CD4-positive, alpha-beta T cell treated with Interleukin-4 for 1 hour (primary cell): ENCODE results near the gene NOP14.
"Not testable (repeated sequence)": the region's sequence is repeated elsewhere in the genome, so short reads cannot be mapped to it uniquely, and the experiment has no call there.

Experiments
- DNase-seq, 2 donors: peaks; one replicate each; pipeline ENCODE4 v3.0.0-alpha.2; 2020 to 2022

NOP14 gene

DNA sequence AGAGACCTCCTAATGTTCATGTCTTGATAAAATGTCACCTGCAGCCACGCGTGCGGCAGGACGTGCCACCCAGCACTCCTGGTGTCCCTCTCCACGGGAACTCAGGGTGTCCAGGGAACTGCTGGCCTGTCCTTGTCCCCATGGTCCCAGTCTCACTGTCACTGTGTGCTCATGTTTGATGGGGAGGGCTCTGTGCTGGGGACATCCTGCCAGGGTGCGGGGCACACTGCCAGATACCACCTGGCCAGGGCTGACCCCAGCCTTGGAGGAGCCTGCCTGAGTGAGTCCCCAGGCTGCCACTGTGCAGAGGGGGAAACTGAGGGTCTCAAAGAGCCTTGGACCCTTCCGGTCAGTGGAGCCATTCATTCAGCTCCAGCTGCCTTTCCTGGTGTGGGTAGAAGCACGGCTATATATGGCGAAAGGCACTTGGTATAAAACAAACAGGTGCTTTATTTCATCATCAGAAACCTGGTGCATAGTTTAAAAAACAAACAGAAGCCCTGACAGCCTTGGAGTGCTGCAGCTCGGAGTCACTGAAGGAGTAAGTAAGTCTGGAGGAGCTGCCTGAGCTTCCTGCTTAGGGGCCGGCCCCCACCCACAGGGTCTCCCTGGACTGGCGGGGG is 33.0 kb downstream of the NOP14 start:
- no peak for DNase-seq

DNA sequence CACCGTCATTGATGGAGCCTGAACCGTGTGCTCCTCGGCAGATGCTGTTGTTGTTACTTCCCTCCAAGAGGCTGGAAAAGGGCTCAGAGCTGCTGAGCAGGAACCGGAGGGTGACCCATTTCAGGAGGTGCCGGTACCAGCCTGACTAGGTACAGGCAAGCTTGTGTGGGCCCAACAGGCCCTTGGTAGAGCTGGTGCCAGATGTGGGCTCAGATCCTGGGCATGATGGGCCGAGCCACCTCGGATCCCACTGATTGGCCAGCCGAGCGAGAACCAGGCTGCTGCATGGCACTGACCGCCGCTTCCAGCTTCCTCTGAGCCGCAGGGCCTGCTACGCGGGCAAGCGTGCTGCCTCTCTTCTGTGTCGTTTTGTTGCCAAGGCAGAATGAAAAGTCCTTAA is 33.7 kb downstream of the NOP14 start:
- DNase-seq, result no peak

DNA sequence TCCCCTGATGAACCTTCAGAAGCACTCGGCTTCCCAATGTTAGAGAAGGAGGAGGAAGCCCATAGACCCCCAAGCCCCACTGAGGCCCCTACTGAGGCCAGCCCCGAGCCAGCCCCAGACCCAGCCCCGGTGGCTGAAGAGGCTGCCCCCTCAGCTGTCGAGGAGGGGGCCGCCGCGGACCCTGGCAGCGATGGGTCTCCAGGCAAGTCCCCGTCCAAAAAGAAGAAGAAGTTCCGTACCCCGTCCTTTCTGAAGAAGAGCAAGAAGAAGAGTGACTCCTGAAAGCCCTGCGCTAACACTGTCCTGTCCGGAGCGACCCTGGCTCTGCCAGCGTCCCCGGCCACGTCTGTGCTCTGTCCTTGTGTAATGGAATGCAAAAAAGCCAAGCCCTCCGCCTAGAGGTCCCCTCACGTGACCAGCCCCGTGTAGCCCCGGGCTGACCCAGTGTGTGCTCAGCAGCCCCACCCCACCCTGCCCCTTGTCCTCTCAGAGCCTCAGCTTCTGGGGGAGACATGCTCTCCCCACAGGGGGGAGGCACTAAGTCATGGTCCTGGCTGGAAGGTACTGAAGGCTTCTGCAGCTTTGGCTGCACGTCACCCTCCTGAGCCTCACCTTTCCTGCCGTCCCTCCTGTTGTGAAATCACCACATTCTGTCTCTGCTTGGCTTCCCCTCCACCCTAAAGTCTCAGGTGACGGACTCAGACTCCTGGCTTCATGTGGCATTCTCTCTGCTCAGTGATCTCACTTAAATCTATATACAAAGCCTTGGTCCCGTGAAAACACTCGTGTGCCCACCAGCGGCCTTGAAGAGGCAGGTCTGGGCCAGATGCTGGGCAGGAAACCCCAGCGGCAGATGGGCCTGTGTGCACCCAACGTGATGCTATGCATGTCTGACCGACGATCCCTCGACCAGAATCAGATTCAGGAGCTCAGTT is 34.7 kb downstream of the NOP14 start:
- no peak for DNase-seq

DNA sequence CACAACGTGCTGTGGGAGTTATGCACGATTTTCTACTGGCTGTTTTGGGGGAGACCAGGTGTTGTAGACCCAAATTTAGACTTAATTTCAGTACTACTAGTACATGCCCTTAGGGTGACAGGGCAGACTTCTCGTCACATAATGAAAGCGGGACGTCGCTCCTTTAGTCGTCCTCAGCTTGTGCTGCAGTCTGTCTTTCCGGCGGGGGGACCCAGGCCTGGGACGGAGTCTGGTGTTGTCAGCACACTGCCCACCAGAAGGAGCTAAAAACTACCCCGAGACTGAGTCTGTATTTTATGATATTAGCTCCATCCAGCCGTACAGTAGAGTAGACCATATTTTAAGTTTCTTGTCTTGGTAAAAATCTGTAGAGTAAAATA is 35.5 kb downstream of the NOP14 start:
- DNase-seq, result no peak

DNA sequence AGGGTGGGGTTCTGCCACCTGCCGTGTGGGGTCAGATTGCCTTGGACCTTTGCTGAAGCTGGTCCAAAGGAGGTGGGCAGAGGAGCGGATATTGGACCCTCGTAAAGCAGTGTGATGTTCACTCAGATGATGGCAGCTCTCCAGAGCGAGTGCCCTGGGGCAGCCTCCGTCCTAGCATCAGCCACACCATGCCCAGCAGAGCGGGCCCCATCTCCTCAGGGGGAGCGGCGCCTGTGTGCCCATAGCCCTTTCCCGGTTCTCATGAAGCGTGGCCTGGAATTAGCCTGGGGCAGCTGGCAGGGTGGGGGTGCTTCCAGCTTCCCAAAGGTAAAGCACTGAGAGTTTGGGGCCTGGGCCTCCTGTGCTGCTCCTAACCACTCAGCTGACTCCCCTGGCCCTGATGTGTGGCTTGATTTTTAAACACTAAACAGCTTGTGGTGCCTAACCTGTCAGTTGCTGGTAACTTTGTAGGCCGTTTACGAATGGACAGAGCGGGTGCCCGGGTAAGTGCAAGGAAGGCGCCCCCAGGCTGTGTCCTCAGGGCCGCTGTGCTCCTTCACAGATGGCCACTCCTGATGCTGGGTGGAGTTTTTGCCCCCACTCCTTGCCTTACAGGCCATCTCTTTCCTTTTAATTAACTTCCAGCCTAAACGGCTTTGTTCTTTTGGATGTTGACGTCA is 36.0 kb downstream of the NOP14 start:
- no peak for DNase-seq

DNA sequence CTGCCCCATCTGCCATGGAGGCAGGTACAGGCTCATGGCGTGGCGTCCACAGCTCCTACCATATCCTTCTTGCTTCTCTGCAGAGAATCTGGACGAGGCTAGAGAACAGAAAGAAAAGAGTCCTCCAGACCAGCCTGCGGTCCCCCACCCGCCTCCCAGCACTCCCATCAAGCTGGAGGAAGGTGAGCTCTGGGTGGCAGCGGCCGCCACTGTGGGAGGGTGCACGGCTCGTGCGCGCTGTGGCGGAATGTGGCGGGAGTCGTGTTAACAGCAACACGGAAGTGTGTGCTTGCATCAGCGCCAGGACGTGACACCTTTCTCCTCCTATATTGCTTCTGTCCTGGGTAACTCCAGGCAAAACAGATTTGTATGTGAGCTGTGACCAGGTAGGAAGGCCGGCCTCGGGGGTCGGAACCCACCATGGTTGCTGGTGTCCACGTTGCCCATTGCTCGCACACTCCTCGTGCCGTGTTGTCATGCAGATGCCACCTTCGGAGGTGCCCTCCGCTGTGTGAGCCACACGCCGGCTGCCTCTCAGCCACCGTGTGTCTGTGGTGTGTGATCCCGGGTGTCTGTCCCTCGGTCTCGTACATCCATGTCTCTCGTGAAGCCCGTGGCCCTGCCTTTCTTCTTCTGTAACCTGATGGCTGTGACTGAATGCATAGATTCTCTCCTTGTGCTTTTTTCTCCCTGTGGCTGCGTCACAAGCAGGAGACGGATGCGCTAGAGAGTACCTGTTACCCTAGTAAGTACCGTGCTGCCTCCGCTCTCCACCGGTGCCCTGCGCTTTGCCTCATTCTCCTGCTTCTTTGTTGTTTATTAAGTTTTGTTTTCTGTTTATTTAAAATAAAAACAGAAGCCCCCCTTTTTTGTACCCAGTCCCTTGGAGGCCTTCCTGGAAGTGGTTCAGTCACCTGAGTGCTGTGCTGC is 37.0 kb downstream of the NOP14 start:
- DNase-seq, result no peak

DNA sequence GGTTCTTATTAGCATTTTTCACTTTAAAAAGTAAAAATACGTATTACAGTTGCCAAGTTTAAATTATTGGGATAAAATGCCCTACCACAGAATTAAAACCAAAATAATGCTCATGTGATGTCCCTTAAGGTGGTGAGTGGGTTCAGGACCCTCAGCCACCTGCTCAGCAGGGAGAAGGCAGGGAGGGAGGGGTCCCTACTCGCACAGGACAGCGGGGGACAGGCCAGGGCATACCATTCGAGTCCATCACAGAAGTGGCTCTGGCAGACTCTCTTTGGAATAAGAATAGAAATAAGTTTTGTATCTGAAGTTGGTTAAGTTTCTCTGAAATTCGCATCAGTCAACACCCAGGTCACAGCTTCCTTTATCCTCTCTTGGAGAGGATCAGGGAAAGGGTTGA is 37.7 kb downstream of the NOP14 start:
- no peak for DNase-seq

DNA sequence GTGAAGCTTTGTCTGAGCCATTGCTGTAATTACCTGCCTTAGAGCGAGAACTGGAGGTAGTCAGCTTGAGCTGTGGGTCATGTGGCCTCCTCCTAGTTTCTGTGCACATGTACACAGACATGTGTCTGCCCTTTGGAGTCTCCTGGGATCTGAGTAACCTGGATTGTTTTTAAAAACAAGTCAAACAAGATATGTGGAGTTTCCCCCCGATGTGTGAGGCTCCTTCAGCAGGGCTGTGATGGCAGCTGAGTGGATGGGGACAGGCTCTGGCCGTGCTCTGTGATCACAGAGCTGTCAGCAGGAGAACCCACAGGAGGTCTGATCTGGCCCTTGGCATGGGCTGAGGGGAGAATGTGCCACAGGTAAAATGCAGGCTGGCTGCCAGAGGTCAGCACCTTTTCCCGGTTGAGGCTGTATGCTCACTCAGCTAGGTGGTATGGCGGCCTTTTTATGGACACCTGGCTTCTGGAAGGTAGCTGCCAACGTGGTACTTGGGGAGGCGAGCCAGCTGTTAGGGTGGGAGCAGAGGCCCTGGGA is 38.4 kb downstream of the NOP14 start:
- DNase-seq, result no peak

DNA sequence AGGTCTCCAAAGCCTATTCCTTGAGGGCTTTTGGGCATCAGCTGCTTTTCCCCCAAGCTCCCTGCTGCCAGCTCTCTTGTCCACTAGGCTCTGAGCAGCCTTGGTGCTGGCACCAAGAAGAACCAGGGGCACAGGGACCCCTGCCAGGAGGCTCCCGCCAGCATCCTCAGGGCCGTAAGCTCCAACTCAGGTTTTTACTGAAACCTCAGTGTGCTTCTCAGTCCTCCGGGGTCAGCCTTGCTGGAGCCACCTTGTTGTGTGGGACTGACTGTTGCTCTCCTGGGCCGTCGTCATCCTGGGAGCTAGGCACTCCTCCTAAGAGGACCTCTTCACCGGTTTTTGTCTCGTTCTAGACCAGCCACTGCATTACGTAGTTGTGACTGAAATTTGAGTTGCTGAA is 38.9 kb downstream of the NOP14 start:
- DNase-seq, result no peak

DNA sequence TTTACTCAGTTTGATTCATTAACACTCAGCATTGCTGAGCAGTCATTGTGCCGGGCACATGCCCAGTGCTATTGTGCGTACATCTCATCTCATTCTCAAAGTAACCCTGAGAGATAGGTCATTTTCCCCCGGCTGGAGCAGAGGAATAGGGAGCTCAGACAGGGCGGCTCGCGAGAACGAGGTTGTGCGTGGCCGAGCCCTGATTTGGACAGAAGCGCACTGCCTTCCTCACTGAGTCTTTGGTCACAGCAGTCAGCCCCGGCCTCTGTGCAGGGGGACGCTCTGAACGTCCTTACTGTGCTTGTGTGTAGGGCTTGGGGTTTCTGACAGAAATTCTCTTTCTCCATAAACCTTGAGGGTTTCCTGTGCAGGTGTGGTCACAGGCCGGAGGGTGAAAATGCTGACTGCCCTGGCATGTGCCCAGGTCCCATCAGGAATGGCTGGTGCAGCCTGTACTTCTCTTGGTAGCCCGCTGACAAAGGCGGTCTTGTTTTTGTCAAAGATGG is 39.5 kb downstream of the NOP14 start:
- DNase-seq, result no peak

DNA sequence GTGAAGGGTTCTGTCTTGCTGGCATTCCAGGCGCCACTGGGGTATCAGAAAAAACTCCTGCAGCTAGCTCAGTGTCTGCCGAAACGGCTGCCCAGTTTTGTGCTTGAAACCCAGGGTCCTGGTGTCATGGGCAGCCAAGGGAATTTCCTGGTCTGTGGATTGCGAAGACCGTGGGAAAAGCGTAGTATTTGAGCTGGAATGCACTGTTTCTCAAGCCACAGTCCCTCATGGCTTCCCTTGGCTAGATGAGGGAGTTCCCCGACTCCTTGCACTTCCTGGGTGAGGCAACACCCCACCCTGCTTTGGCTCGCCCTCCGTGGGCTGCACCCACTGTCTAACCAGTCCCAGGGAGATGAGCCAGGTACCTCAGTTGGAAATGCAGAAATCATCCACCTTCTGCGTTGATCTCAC is 40.1 kb downstream of the NOP14 start:
- DNase-seq, result no peak

DNA sequence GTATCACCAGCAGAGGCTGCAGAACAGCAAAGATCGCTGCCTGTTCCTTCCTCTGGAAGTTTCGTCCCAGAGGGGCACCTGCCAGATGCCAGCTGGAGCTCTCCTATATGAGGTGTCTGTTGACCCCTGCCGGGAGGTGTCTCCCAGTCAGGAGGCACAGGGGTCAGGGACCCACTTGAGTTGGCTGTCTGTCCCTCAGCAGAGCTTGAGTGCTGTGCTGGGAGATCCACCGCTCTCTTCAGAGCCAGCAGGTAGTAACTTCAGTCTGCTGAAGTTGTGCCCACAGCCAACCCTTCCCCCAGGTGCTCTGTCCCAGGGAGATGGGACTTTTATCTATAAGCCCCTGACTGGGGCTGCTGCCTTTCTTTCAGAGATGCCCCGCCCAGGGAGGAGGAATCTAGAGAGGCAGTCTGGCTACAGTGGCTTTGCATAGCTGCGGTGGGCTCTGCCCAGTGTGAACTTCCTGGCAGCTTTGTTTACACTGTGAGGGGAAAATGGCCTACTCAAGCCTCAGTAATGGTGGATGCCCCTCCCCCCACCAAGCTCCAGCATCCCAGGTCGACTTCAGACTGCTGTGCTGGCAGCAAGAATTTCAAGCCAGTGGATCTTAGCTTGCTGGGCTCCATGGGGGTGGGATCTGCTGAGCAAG is 40.6 kb downstream of the NOP14 start:
- DNase-seq, result peak; percentile 54 to 58

DNA sequence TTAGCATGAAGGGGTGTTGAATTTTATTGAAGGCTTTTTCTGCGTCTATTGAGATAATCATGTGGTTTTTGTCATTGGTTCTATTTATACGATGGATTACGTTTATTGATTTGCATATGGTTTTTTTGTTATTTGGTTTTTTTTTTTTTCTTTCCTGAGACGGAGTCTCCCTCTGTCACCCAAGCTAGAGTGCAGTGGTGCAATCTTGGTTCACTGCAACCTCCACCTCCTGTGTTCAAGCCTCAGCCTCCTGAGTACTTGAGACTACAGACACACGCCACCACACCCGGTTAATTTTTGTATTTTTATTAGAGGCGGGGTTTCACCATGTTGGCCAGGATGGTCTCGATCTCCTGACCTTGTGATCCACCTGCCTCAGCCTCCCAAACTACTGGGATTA is 44.5 kb downstream of the NOP14 start:
- DNase-seq, result not testable (repeated sequence)

DNA sequence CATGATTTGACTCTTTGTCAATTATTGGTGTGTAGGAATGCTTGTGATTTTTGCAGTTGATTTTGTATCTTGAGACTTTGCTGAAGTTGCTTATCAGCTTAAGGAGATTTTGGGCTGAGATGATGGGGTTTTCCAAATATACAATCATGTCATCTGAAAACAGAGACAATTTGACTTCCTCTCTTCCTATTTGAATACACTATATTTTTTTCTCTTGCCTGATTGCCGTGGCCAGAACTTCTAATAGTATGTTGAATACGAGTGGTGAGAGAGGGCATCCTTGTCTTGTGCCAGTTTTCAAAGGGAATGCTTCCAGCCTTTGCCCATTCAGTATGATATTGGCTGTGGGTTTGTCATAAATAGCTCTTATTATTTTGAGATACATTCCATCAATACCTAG is 44.9 kb downstream of the NOP14 start:
- DNase-seq, result not testable (repeated sequence)

DNA sequence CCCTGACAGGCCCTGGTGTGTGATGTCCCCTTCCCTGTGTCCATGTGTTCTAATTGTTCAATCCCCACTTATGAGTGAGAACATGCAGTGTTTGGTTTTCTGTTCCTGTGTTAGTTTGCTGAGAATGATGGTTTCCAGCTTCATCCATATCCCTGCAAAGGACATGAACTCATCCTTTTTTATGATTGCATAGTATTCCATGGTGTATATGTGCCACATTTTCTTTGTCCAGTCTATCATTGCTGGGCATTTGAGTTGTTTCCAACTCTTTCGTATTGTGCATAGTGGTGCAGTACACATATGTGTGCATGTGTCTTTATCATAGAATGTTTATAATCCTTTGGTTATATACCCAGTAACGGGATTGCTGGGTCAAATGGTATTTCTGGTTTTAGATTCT is 46.5 kb downstream of the NOP14 start:
- DNase-seq, result not testable (repeated sequence)

DNA sequence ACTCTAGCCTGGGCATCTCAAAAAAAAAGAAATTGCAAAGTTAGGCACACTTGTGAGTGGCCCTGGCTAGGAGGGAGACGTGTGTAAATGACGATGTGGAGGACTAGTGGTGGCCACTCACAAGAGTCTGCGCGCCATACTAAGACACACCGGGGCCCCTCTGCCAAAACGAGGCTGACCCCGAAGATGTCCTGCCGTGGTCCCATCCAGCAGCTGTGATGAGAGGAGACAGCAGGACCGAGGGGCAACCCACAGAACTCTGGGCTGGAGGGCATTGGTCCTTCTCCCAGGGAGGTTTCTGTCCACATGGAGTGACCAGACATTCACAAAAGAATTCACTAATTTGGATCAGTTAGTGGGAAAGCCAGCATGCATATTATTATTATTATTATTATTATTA is 47.4 kb downstream of the NOP14 start:
- no peak for DNase-seq

DNA sequence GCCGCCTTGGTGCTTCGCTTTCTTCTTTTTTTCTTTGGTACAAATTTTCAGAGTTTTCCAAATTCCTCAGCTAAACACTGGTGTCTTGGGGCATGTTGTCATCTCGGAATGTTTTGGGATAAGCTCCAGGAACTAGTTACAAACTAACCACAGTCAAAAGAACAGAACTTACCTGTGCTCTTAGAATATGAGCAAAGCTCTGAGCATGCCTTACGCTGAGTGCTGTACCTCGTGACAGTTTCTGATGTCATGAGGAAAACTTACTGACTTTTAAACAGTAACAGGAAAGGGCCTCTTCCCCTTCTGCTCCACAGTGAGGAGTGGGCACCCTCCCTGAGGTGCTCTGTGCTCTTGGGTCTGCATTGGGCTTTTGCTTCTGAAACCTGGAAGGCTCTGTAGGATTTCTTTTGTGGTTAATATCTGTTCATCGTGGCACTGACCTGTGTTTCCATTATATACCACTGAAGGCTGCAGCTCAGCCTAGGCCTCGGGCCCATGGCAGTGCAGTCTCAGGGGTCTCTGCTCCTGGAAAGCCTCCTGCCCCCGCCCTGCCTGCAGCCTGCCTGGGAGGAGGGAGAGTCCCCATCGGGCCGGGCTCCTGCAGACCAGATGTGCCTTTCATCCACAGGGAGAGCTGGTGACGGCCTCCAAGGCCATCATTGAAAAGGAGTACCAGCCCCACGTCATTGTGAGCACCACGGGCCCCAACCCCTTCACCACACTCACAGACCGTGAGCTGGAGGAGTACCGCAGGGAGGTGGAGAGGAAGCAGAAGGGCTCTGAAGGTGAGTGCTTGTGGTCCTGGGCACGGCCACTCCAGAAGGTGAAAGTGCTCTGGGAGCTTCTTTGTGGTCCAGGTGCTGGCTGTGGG is 48.7 kb downstream of the NOP14 start:
- no peak for DNase-seq

DNA sequence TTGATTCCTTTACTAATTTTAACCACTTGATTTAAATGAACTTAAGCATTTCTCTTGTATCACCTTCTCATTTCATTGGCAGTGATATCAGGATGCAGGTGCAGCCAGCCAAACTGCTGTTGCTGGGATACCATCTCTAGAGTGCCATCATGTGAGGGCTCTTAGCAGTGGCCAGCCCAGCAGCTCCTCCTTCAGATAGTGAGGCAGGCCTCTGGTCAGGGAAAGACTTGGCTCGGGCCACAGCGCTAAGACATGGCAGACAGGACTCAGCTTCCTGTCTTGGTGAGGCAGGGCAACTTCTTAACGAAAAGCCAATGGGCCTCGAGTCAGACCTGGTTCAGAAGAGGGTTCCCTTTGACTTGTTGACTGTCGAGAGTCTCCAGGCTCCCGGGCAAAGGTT is 50.0 kb downstream of the NOP14 start:
- DNase-seq, result no peak

DNA sequence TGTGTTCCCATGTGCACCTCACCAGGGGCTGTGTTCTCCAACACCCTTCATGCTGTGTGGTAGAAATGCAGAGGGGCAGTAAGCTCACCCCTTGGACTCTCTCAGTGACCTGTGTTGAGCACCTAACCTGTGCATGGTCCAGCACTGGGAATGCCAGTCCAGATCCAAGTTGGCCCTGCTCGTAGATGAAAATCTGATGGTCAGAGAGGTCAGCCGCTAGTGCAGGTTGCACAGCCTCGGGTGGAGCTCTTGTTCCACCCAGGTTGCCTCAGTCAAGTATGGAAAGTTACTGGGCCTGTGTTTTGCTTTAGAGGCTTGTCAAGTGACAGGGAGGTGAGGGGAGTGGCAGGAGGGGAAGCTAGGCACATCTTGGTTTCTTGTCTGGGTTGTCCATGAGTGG is 51.3 kb downstream of the NOP14 start:
- no peak for DNase-seq

DNA sequence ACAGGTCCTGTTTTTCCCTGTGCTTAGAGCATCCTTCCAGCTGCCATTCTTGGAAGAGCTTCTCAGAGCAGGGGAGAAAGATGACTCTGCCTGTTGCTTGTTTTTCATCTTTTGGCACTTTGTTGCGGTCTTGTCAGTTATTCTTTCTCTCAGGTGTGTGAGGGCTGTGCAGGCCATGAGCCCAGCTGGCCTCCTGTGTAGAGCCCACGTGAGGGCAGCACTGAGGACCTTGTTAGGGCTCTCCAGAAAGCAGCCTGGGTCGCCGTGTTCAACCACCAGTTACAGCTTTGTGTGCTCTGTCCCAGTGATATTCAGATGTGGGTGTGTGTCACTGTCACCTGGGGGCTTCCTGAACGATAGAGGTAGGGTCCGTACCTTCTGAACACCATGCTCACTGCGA is 52.8 kb downstream of the NOP14 start:
- DNase-seq, result no peak

DNA sequence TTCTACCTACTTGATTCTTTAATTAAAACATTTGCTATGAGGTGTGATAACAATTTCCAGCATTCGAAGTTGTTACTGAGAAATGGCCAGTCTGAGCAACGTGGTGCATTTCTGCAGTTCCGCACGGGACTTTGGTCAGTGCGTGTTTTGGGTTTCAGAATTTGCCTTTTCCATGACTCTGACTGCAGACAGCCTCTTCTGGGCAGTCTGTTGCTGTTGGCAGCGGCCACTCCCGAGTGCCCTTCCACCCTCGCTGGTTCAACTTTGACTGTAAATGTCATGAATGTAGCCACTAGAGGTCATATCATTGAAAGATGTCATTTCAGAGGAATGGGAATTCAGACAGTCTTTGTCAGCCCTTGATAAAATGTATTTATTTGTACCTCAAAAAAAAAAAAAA is 53.6 kb downstream of the NOP14 start:
- DNase-seq, result no peak
